ENCODE results near the gene SPOCD1.

- no peak for TF ChIP-seq GATA2 (IDR thresholded peaks at IDR 0.05; ENCODE audit: low read depth, low read length)
- no peak for TF ChIP-seq GATA3 (IDR thresholded peaks at IDR 0.05; ENCODE audit: low read depth, low read length)
These were observed 28.6 kb downstream of the SPOCD1 start for GRCh38 chr1:31787261-31787660.

Data from SH-SY5Y (cell line).